C4-2B (cell line): ENCODE data around the gene PSD.
"Not testable (repeated sequence)": the region's sequence is repeated elsewhere in the genome, so short reads cannot be mapped to it uniquely, and the experiment has no call there.

Experiments
- CTCF ChIP-seq: fragments of 450-650 bp; conservative IDR thresholded peaks from 2 replicates; pipeline ENCODE4 v1.5.1; 2017; ENCODE audit warnings: mild to moderate bottlenecking
- ZFX ChIP-seq: fragments of 450-650 bp; IDR thresholded peaks from 2 replicates; pipeline ENCODE4 v1.6.1; 2017

DNA sequence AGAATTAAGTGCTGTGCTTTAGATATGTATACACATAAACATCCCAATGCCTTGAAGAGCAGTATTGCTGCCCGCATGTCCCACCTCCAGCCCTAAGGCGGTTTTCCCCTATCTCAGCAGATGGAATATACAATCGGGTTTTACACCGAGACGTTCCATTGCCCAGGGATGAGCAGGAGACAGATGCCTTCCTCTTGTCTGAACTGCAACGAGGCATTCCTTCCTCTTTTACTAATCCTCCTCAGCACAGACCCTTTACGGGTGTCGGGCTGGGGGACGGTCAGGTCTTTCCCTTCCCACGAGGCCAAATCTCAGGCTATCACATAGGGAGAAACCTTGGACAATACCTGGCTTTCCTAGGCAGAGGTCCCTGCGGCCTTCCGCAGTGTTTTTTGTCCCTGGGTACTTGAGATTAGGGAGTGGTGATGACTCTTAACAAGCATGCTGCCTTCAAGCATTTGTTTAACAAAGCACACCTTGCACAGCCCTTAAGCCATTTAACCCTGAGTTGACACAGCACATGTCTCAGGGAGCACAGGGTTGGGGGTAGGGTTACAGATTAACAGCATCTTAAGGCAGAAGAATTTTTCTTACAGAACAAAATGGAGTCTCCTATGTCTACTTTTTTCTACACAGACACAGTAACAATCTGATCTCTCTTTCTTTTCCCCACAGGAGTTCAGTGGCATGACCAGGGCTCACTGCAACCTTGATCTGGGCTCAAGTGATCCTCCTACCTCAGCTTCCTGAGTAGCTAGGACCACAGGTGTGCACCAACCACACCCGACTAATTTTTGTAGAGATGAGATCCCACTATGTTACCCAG lies 36.3 kb upstream of the PSD start:
- TF ChIP-seq CTCF, ZFX: not testable (repeated sequence)
